B cell (primary cell): Measurements from ENCODE around the gene FRMD4A. TPM values are rescaled to one million over a fixed set of nuclear protein-coding genes. Genes with fewer than 3 reads are reported as not detected.

ENCODE experiments used
- ATAC-seq: fragments of 200-7000 bp; cut with Tn5 transposase; one replicate; pipeline ENCODE4 v1.10.0; 2021; ENCODE audit warnings: low read depth, mild to moderate bottlenecking, moderate number of reproducible peaks, moderate library complexity
- CTCF ChIA-PET: fragments of 350-600 bp; sonication (Branson Sonifier 250); formaldehyde crosslinking; loops from one replicate; lab custom pipeline; 2021; ENCODE audit warnings: antibody characterized with exemption, inconsistent platforms; lab: Charles Lee
- POLR2A ChIA-PET: fragments of 350-600 bp; sonication (Branson Sonifier 250); formaldehyde crosslinking; loops from one replicate; lab custom pipeline; 2021; ENCODE audit warnings: antibody characterized with exemption; lab: Charles Lee
- DNase-seq: peaks from one replicate; pipeline ENCODE4 v3.0.0; 2013
- H2AFZ ChIP-seq: 2 replicates; pipeline ENCODE4 v1.6.1; 2012; ENCODE audit warnings: mild to moderate bottlenecking, low read depth, low read length; ENCODE audit not compliant: insufficient read depth, poor library complexity, severe bottlenecking
- H3K27ac ChIP-seq, 2 donors: 1 replicate in 1 of 2; 2 replicates in 1 of 2; pipeline ENCODE4 v1.5.1; 2012 to 2013; ENCODE audit warnings: low read length in 2 of 2, mild to moderate bottlenecking in 2 of 2, moderate library complexity in 1 of 2
- H3K27me3 ChIP-seq, 4 experiments: fragments of 200-600 bp in 1 of 4; sonication (generic) in 1 of 4; replicated peaks in 1 of 4; 1 replicate in 2 of 4; 2 replicates in 2 of 4; pipeline versions ENCODE4 v1.6.1 to v1.7.0; 2013 to 2016; ENCODE audit warnings: low read length in 3 of 4, mild to moderate bottlenecking in 2 of 4, mixed read lengths in 1 of 4, moderate library complexity in 1 of 4; ENCODE audit not compliant: insufficient read depth in 4 of 4, control insufficient read depth in 3 of 4; ENCODE audit errors: control extremely low read depth in 1 of 4
- H3K36me3 ChIP-seq, 2 experiments: replicated peaks in 1 of 2; 1 replicate in 1 of 2; 2 replicates in 1 of 2; pipeline versions ENCODE4 v1.6.1 to v1.7.1; 2013; ENCODE audit warnings: low read length in 1 of 2; ENCODE audit not compliant: insufficient read depth in 2 of 2, control insufficient read depth in 1 of 2; ENCODE audit errors: control extremely low read depth in 1 of 2, extremely low read depth in 1 of 2
- H3K4me1 ChIP-seq, 2 donors: fragments of 200-600 bp in 1 of 2; sonication (generic) in 1 of 2; 1 replicate in 1 of 2; 2 replicates in 1 of 2; pipeline versions ENCODE4 v1.5.1 to v1.6.1; 2013 to 2017; ENCODE audit warnings: low read length in 2 of 2; ENCODE audit not compliant: control insufficient read depth in 2 of 2, insufficient read depth in 2 of 2
- H3K4me2 ChIP-seq: replicated peaks from 2 replicates; pipeline ENCODE3; 2012; ENCODE audit warnings: mild to moderate bottlenecking, low read depth, low read length; ENCODE audit not compliant: poor library complexity, severe bottlenecking
- H3K4me3 ChIP-seq, 5 experiments: fragments of 200-600 bp in 1 of 5; sonication (generic) in 1 of 5; 1 replicate in 3 of 5; 2 replicates in 2 of 5; pipeline versions ENCODE4 v1.5.1 to v1.7.0; 2011 to 2016; ENCODE audit warnings: low read length in 4 of 5, mild to moderate bottlenecking in 4 of 5, low read depth in 2 of 5, control low read depth in 1 of 5, moderate library complexity in 1 of 5; ENCODE audit not compliant: insufficient read depth in 1 of 5; ENCODE audit errors: control extremely low read depth in 1 of 5, extremely low read depth in 1 of 5
- H3K79me2 ChIP-seq: fragments of 200-600 bp; sonication (generic); one replicate; pipeline ENCODE4 v1.6.0; 2016; ENCODE audit warnings: low read length; ENCODE audit not compliant: control insufficient read depth, insufficient read depth
- H3K9ac ChIP-seq: fragments of 200-600 bp; sonication (generic); 2 replicates; pipeline ENCODE4 v1.6.1; 2017; ENCODE audit warnings: mild to moderate bottlenecking, low read length, moderate library complexity
- H3K9me3 ChIP-seq, 3 donors: one replicate each; pipeline versions ENCODE4 v1.6.1 to v1.7.1; 2013; ENCODE audit warnings: low read length in 2 of 3; ENCODE audit not compliant: control insufficient read depth in 2 of 3, insufficient read depth in 1 of 3; ENCODE audit errors: control extremely low read depth in 1 of 3
- H4K20me1 ChIP-seq: 2 replicates; pipeline ENCODE4 v1.6.0; 2012; ENCODE audit warnings: mild to moderate bottlenecking, low read length; ENCODE audit not compliant: insufficient read depth, control insufficient read depth, poor library complexity, severe bottlenecking
- H3K27ac Mint-ChIP-seq: one replicate; pipeline ENCODE4 v1.8.0; 2021; ENCODE audit warnings: mixed read lengths
- H3K27me3 Mint-ChIP-seq: one replicate; pipeline ENCODE4 v1.8.0; 2021; ENCODE audit warnings: mixed read lengths
- H3K4me1 Mint-ChIP-seq: one replicate; pipeline ENCODE4 v1.8.0; 2021; ENCODE audit warnings: mixed read lengths
- H3K4me3 Mint-ChIP-seq: one replicate; pipeline ENCODE4 v1.8.0; 2021; ENCODE audit warnings: mixed read lengths
- H3K9me3 Mint-ChIP-seq: one replicate; pipeline ENCODE4 v1.8.0; 2022; ENCODE audit warnings: mixed read lengths; ENCODE audit not compliant: insufficient read depth
- EZH2 ChIP-seq: IDR thresholded peaks from 2 replicates; pipeline ENCODE4 v1.6.1; 2012; ENCODE audit warnings: borderline replicate concordance, low read depth, mild to moderate bottlenecking, moderate library complexity, low read length; ENCODE audit not compliant: insufficient read depth, poor library complexity, severe bottlenecking
- WGBS: methylation state at CpG from one replicate; pipeline ENCODE4 v1.1.5; 2013; ENCODE audit warnings: missing lambda C conversion rate; ENCODE audit not compliant: insufficient coverage; 5-methylcytosine and 5-hydroxymethylcytosine counted together
- intact Hi-C: fragments of 100-400 bp; cut with micrococcal nuclease; formaldehyde crosslinking; loops from one replicate; pipeline ENCODE4 v1.10.0; 2022
- polyA plus RNA-seq: library from polyadenylated mRNA; depleted of rRNA; stranded (reverse); fragments of >200 nt; gene quantifications from 2 replicates; pipeline ENCODE4 v1.2.3, GENCODE V29; 2012
- total RNA-seq, 2 donors: library from RNA; stranded (reverse); fragments of 120-200 nt in 1 of 2; gene quantifications; 1 replicate in 1 of 2; 2 replicates in 1 of 2; pipeline versions ENCODE4 v1.2.3 to v1.2.4, GENCODE V29; 2013 to 2022
- TF ChIP-seq, protein P1 (sequence below): fragments of 200-600 bp; IDR thresholded peaks from one replicate; pipeline ENCODE4 v1.8.0; 2022; ENCODE audit warnings: antibody characterized with exemption, mild to moderate bottlenecking

Gene FRMD4A
- total and polyA plus RNA-seq, 2 donors (not counting 1 experiment from before 2014, with no cell fraction given), result 0.76 to 3.4 TPM

DNA sequence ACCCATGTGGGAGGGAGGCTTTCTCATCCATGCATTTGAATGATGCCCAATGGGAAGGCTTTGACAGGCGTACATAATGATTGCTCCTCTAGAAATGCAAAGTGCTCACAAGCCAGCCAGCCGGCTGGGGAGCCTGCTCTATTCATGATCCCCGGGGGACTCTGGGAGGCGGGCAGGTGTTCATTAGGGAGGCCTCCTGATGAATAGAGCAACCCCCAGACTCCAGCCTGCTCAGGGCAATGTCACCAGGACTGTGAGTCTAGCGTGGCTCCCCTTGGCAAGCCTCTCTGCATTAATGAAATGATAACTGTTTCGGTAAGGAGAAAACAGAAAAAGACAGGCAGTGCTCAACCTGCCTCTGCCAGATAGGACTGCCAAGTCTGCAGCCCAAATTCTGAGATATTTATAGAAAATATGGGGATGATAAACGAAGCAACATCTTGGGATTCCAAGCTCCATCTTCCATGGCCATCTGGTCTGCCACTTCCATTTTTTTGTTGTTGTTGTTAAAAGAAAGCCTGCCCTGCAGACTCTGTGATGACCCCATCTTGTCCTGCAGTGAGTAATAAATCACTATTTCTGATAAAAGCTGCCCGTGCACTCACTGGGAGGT, 507.5 kb downstream of the FRMD4A start:
- Histone ChIP-seq H2AFZ (no peak overlapping the region), H3K4me1 (peaks cover 0 to 18% of the 10 kb centered on the region in 2 donors), H4K20me1 (no peaks in the 10 kb centered on the region), H3K27ac (no peak overlapping the region), H3K27me3 (peaks cover 0 to 30% (median 4%) of the 10 kb centered on the region in 4 experiments), H3K36me3 (no peaks in the 10 kb centered on the region), H3K9me3 (peaks cover 0 to 18% (median 2%) of the 10 kb centered on the region in 3 donors), H3K4me2 (no peak overlapping the region), H3K9ac (no peak overlapping the region), H3K4me3 (no peak overlapping the region), H3K79me2 (no peaks in the 10 kb centered on the region)
- 64% methylated on average over 6 of the region's 8 CpGs for WGBS
- peaks cover 6% of the 10 kb centered on the region for H3K4me1 Mint-ChIP-seq
- intact Hi-C loops, result no loop called here
- H3K9me3 Mint-ChIP-seq, result no peaks in the 10 kb centered on the region
- TF ChIP-seq, protein P1, sequence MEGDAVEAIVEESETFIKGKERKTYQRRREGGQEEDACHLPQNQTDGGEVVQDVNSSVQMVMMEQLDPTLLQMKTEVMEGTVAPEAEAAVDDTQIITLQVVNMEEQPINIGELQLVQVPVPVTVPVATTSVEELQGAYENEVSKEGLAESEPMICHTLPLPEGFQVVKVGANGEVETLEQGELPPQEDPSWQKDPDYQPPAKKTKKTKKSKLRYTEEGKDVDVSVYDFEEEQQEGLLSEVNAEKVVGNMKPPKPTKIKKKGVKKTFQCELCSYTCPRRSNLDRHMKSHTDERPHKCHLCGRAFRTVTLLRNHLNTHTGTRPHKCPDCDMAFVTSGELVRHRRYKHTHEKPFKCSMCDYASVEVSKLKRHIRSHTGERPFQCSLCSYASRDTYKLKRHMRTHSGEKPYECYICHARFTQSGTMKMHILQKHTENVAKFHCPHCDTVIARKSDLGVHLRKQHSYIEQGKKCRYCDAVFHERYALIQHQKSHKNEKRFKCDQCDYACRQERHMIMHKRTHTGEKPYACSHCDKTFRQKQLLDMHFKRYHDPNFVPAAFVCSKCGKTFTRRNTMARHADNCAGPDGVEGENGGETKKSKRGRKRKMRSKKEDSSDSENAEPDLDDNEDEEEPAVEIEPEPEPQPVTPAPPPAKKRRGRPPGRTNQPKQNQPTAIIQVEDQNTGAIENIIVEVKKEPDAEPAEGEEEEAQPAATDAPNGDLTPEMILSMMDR, result no peak
- no peak for TF ChIP-seq EZH2
- DNase-seq, result no peak
- POLR2A ChIA-PET, result no interaction called here
- H3K27me3 Mint-ChIP-seq, result peaks cover 30% of the 10 kb centered on the region
- no peak overlapping the region for H3K4me3 Mint-ChIP-seq
- no peak overlapping the region for H3K27ac Mint-ChIP-seq
- CTCF ChIA-PET, result no interaction called here
- no peak for ATAC-seq

DNA sequence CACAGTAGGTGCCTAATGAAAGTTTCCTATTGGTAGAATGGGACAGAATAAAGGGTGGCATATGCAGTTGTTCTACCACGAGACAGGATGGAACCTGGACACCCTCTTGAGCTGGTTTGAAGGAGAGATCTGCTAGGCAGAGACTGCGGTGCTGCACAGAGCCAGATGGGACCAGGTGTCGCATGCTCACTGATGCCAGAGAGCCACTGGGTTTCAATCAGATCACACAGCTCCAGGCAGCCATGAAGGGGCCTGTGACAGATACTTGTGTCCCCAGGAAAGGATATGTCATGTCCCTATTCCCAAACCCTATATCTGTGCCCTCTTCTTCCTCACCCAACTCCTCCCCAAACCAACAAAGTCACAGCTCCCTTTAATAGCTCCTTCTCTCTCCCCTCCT, 508.2 kb downstream of the FRMD4A start:
- 88% methylated on average over 3 of the region's 3 CpGs for WGBS
- no peak overlapping the region for H2AFZ ChIP-seq
- no peak for TF ChIP-seq EZH2
- TF ChIP-seq, protein P1, result no peak
- H3K27me3 ChIP-seq, result peaks cover 0 to 30% (median 4%) of the 10 kb centered on the region in 4 experiments
- Mint-ChIP-seq H3K4me1 (peaks cover 6% of the 10 kb centered on the region), H3K9me3 (no peaks in the 10 kb centered on the region), H3K27me3 (peaks cover 32% of the 10 kb centered on the region), H3K27ac (no peak overlapping the region), H3K4me3 (no peak overlapping the region)
- H3K27ac ChIP-seq, result no peak overlapping the region
- no peak overlapping the region for H3K4me3 ChIP-seq
- H3K4me1 ChIP-seq, result peaks cover 0 to 18% of the 10 kb centered on the region in 2 donors
- H3K4me2 ChIP-seq, result no peak overlapping the region
- intact Hi-C loops, result no loop called here
- ChIA-PET CTCF (no interaction called here), POLR2A (no interaction called here)
- H3K9me3 ChIP-seq, result peaks cover 0 to 18% (median 2%) of the 10 kb centered on the region in 3 donors
- ATAC-seq (no peak), DNase-seq (no peak)
- no peaks in the 10 kb centered on the region for H3K79me2 ChIP-seq
- no peak overlapping the region for H3K9ac ChIP-seq
- no peaks in the 10 kb centered on the region for H3K36me3 ChIP-seq
- no peaks in the 10 kb centered on the region for H4K20me1 ChIP-seq
